ENCODE data around the gene CYBRD1.

CYBRD1 gene

DNA sequence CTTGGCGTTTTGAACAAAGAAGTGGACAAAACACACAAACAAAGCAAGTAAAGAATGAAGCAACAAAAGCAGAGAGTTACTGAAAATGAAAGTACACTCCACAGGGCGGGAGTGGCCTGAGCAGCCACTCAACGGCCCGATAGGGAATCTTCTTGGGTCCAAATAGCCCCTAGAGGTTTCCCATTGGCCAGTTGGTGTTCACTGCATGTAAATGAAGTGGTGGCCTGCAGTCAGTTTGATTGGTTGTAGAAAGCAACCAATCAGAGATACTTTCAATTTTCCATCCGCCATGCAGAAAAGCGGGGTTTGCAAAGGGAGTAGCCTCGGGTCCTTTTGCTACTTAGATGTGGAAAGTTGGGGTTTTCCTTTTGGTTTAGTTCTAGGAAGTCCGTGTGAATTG is 31.6 kb downstream of the CYBRD1 start:
- no peak for DNase-seq (ENCODE audit: low spot score)

DNA sequence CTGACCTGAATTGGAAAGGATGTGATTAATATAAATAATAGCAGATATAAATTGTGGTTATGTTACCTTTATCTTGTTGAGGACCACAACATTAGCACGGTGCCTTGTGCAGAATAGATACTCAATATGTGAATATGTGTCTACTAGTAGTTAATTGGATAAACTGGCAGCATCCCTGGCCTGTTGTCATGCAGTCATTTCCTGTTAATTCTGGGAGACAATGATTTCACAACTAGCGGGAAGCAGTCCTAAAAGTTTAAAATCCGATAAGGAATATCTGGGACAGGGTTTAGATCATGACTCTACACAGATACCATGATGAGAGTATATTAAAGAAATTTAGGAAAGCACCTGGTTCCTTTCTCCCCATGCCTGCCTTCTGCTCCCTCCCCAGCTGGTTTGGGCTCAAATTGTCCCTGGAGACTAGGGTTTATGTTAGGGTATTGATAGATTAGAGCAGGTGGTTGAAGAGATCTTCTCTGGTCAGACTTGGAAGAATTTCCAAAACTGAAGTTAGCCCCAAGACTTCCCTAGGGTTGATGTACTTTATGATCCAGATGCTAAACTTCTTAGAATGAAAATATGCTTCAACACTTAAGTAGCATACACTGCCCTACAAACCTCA is 32.8 kb downstream of the CYBRD1 start:
- DNase-seq (ENCODE audit: low spot score) = no peak

DNA sequence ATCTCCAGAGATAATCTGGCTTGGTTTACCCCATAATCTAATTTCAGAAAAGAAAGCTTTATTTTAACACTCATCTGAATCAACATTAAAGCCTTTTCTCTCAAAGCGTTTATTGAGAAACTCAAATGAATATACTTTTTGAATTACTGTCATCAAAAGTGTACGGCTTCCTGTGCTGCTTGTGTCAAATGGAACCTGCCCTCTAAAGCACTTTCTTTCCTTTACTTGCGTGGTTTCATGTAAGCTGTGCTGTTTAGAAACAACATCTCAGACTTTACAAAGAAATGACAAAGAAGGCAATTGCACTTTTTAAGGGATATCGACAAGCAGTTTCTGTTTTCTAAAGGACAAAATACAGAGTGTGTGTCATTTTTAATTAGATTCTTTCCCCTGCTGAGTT is 35.1 kb downstream of the CYBRD1 start:
- DNase-seq (ENCODE audit: low spot score) = no peak

DNA sequence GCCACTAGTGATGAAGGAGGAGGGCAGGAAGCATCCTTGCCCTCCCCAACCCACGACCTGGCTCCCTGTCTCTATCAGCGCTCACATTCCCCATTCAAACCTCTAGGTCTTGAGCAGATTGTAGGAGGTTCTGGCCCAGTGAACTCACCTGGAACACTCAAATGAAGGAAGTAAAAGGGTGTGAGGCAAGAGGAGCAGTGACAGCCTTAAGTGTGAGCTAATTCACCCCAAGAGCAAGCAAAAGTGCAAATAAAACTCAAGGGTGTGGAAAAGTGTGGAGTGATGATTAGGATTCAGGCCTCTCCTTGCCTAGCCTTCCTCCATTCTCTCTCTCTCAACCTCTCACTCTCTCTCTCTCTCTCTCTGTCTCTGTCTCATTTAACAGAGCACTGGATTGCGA is 41.0 kb downstream of the CYBRD1 start:
- no peak for DNase-seq (ENCODE audit: low spot score)

DNA sequence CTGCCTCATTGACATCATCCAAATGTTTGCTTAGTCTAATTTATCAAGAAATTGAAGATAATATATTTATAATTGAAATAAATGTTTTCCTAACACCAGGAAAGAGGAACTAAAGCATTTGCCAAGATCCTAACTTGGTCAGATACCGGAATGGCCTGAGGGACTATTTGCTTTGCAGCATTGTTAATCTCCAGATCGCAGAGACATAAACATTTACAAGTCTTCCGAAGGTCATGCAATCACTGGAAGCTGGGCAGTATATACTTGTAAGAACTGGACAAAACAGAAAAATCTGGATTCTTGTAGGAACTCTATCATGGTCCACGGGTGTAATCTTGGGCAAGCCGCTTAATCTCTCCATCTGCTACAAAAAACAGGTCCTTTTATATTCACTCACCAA is 42.2 kb downstream of the CYBRD1 start:
- DNase-seq (ENCODE audit: low spot score) = no peak

DNA sequence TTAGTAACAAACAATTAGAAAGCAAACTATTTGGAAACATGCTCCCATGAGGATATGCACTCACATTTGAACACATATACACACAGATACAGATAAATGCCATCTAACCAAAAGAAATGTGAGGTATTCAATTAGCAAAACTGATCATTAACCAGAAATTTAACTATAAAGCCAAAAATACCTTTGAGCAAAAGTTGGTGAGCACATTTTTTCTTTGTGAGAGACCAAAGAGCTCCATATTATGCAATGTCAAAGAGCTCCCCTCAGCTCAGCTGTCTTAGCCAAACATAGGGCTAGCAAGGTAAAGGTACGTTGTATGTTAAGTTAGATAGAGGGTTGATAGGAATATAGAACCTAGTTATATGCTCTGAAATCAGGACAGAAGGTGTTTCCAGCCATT is 43.8 kb downstream of the CYBRD1 start:
- DNase-seq (ENCODE audit: low spot score) = no peak

DNA sequence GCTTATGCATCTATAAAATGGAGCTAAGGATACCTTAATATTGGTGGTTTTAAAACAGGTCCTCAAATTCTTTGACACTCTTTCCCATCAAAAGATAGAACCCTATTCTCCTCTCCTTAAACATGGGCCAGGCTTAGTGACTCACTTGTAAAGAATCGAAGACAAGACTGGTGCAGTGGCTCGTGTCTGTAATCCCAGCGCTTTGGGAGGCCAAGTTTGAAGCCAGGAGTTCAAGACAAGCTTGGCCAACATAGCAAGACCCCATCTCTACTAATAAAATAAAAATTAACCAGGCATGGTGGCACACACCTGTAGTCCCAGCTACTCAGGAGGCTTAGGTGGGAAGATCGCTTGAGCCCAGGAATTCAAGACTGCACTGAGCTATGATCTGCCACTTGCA is 44.5 kb downstream of the CYBRD1 start:
- no peak for DNase-seq (ENCODE audit: low spot score)

DNA sequence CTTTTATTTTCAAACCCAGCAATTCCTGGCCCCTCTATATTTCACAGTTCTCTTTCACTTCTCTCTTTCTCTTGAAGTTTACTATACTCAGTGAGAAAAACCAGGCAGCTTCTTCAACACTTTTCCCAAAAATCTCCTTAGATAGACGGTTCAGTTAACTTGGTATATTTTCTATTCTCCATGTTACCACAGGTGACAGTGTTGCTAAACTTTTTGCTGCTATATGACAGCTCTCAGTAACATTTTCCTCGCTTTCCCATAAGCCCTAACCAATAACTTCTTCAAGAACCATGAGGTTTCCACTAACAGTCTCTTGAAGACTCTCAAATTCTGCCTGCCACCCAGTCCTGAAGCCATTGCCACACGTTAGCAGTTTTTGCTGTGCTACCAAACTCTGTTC is 45.8 kb downstream of the CYBRD1 start:
- DNase-seq (ENCODE audit: low spot score) = no peak

DNA sequence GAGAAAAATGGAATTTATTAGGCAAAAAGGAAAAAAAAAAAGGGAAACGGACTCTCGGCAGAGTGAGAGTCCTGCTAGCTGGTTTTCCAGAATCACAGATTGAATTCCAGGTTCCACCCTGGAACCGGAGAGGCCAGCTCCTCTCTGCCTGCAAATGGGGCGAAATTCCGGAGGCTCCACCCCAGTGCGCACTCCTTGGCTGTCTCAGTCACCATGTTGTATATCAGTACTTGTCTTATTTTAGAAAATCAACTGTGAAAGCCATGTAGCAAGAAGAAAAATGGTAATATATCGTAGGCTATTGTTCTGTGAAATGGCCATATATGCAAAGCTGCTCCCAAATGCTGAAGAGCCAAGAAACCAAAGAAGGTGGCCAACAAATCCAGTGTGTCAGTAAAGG is 49.4 kb downstream of the CYBRD1 start:
- DNase-seq (ENCODE audit: low spot score) = no peak

DNA sequence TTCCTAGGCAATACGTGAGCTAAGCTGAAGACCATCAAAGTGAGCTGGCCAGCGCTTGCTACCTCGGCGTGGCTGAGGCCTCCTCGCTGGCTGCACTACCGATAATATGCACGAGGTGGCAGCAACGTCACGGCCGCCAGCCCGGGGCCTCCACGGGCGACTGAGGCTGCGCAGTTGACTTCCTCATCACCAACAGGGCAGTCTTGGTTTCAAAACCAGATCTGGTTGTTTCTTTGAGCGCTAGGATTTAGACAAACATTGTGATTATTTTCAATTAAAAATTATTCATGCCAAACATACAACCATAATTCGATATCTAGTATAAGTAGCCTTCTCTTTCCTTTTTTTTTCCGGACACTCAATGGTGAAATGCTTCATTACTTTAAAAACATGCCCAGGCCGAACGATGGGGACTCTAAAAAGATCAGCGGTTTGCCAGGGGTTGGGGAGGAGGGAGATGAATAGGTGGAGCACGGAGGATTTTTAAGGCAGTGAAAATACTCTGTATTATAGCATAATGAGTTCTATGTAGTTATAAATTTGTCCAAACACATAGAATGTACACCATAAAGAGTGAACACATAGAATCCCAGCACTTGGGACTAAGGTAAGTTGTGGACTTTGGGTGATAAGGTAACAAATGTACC is 52.0 kb downstream of the CYBRD1 start:
- DNase-seq (ENCODE audit: low spot score) = peak; percentile 99

DNA sequence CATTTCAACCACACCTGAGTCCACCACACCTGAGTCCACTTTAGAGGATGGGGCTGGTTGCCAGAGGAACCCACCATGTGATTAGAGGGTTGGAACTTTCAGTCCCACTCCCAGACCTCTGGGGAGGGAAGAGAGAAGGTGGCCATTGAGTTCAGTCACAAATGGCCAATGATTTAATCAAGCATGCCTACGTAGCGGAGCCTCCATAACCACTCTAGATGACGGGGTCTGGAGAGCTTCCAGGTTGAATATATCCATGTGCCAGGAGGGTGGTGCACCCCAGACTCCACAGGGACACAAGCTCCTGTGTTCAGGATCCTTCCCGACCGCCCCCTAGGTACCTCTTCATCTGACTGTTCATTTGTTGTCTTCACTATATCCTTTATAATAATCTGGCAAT is 53.3 kb downstream of the CYBRD1 start:
- DNase-seq (ENCODE audit: low spot score) = no peak

DNA sequence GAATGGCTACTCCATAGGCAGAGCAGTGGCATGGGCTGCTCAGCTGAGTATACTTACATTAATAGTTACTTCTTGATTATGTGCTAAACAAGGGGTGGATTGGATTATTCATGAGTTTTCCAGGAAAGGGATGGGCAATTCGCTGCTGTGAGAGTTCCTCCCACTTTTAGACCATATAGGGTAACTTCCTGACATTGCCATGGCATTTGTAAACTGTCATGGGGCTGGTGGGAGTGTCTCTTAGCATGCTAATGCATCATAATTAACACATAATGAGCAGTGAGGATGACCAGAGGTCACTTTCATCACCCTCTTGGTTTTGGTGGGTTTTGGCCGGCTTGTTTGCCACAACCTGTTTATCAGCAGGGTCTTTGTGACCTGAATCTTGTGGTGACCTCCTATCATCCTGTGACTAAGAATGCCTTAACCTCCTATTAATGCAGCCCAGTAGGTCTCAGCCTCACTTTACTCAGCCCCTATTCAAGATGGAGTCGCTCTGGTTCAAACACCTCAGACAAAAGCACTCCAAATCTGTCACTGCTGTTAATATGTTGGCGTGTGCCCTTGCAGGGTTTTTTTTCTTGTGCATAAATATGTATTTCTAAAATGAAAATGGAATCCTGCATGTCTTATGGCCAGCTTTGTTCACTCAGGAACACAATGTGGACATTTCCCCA is 56.0 kb downstream of the CYBRD1 start:
- no peak for DNase-seq (ENCODE audit: low spot score)

DNA sequence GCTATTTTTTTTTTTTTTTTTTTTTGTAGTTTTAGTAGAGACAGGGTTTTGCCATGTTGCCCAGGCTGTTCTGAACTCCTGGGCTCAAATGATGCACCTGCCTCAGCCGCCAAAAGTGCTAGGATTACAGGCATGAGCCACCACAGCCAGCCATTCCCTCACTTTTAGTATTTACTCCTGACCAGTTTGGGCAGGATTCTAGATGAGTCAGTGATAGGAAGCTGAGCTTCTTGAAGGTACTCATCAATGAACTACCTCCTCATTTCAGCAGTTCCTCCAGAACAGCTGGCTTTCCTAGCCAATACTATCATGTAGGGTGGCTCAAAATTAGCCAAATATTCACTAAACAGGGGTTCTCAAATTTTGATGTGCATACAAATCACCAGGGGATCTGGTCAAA is 57.2 kb downstream of the CYBRD1 start:
- no peak for DNase-seq (ENCODE audit: low spot score)

DNA sequence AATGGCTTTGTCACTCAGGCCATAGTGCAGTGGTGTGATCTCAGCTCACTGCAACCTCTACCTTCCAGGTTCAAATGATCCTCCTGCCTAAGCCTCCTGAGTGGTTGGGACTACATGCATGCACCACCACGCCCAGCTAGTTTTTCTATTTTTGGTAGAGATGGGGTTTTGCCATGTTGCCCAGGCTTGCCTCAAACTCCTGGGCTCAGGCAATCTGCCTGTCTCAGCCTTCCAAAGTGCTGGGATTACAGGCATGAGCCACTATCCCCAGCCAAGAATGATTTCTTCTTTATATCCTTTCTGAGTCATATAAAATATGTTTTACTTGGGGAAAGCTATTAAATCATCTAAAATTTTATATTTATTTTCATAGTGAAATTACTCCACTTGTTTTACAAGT is 61.3 kb downstream of the CYBRD1 start:
- DNase-seq (ENCODE audit: low spot score) = no peak

DNA sequence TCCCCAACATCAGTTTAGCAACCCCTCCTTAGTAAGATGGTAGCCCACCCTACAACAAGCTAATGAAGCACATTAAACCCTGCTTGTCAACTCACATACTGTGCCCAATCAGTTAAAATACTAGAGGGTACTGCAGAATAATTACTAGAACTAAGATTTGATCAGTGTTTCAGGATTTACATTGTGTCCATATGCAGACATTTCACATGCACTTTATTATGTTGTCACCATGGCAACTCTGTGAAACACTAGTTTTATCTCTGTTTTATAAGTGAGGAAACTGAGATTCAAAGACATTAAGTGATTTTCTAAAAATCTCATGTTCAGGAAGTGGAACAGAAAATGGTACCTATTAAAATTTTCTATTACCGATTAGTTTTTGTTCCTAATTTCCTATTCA is 61.7 kb downstream of the CYBRD1 start:
- DNase-seq (ENCODE audit: low spot score) = no peak

DNA sequence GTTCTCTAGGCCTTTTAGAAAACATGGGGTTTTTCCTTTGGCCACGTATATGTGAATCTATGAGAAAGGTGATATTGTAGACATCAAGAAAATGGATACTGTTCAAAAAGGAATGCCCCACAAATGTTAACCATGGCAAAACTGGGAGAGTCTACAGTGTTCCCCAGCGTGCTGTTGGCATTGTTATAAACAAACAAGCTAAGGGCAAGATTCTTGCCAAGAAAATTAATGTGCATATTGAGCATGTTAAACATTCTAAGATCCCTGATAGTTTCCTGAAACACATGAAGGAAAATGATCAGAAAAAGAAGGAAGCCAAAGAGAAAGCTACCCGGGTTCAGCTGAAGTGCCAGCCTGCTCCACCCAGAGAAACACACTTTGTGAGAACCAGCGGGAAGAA is 64.9 kb downstream of the CYBRD1 start:
- DNase-seq (ENCODE audit: low spot score) = no peak

DNA sequence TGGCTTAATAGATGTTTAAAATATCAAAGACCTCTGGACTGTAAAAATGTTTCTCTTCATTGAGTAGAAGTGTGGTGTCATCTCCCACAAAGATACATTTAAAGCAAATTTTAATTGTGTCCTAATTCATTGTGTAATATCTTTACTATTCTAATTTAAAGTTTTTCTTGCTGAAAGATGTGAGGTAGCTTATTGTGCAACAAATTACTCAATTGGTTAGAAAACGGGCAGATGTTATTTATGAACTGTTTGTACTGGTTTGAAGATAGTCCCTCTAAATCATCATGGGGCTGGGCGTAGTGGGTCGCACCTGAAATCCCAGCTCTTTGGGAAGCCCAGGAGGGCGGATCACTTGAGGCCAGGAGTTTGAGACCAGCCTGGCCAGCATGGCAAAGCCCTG is 65.3 kb downstream of the CYBRD1 start:
- DNase-seq (ENCODE audit: low spot score) = no peak

DNA sequence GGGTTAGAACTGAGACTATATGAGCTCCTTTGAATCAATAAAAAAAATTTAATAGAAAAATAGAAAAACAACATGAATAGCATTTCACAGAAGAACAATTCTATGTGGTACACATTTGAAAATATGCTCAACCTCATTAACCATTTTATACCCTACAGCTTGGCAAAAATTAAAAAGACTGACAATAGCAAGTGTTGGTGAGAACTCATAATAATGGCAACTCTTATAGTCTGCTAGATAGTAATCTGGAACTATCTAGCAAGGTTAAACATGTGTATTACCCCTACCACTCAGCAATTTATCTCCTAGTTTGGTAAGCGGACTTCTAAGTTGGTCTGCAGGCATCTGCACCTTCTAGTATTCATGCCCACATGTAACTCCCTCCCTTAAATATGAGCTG is 67.8 kb downstream of the CYBRD1 start:
- DNase-seq (ENCODE audit: low spot score) = no peak

DNA sequence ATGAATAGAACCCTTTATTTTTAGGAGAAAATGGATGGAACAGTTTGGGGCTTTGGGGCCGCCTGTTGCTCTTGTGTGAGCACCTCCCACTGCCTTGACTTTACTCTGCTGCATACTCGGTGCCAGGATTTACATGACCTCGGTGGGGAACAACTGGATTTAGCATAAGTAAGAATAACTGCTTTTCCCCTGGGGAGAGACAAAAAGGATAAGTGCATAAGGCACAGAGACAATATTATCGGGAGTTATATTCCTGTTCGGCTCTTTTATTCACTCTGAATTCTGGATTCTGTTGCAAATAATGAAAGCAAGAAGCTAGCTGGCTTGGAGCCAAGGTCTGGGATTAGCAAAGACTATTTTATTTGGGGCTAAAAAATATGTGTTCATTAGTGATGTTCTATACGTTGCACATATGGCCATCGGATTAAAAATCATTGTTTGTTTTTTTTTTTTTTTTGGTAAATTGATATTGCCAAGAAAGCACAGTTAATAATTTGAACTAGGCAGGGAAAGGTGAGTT is 69.8 kb downstream of the CYBRD1 start:
- no peak for DNase-seq (ENCODE audit: low spot score)

DNA sequence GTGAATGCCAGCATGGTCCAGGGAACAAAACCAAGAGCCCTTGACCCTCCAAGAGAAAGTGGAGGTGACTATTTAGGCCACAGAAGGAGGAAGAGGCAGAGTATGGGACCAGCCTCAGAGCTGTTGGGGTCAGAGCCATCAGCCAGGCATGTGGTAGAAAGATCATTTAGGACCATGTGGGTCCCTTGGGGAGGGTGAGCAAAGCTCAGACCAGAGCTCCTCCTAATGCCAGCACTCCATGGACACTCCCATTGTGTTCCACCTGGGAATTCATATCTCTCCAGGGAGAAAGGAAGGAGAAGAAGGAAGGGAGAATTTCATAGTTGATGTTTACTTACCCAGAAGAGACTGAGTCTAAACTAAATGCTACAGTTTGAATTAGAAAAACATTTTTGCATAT is 73.2 kb downstream of the CYBRD1 start:
- no peak for DNase-seq (ENCODE audit: low spot score)

DNA sequence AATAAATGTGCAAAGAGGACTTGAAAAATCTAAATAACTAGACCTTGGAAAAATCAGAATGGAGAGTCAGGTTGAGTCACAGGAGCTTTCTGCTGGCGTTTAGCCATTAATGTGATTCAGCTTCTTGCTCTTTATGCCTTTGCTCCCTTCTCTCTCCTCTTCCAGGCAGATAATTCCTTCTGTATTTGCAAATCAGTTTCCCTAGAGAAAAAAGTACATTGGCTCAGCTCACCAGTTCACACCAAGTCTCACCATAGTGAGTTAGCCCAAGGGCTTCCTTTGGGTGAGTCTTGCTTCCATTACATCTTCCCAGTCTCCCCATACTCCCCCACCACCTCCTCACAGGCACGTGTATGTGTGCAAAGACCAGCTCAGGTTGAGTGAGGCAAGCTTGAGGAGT is 73.6 kb downstream of the CYBRD1 start:
- DNase-seq (ENCODE audit: low spot score) = peak; percentile 83

DNA sequence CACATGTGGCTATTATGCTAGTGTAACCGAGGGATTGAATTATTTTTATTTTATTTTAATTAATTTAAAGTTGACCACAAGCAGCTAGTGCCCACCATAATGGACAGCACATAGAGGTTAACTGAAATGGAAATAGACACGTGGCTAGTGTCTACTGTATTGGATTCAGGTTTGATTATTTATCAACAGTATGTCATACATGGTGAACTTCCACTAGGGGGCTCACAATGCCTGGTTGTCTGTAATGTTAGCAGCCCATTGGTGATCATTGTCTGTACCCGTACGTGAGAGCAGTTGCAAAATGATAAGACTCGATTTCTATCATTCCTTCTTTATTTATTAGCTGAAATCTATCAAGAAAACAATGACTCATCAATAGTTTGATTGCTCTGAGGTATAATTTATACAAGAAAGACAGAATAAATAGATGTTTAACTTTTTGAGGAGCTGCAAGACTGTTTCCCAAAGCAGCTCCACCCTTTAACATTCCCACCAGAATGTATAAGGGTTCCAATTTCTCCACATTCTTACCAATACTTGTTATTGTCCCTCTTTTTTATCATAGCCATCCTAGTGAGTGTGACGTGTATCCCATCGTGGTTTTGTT is 76.5 kb downstream of the CYBRD1 start:
- DNase-seq (ENCODE audit: low spot score) = peak; percentile 84

DNA sequence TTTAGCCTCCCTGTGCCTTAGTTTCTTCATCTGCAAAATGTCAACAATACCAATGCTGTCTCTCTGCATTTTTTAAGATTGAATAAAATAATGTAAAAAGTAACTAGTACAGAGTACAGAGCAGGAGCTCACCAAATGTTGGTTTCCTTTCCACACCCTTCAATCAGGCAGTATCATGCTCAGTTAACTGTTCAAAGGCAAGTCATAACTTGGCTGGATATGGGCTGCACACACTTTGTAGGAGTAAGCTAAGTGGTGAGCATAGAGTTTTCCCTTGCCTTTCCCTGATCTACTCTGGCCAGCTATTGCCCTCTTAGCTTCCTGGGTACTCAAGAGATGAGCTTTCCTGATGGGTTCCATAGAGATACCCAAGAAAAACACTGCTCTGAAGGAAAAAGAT is 77.9 kb downstream of the CYBRD1 start:
- DNase-seq (ENCODE audit: low spot score) = no peak
